ENCODE data around the gene ZNF8.
"Not testable (repeated sequence)": the region's sequence is repeated elsewhere in the genome, so short reads cannot be mapped to it uniquely, and the experiment has no call there.

The ZNF8 gene

DNA sequence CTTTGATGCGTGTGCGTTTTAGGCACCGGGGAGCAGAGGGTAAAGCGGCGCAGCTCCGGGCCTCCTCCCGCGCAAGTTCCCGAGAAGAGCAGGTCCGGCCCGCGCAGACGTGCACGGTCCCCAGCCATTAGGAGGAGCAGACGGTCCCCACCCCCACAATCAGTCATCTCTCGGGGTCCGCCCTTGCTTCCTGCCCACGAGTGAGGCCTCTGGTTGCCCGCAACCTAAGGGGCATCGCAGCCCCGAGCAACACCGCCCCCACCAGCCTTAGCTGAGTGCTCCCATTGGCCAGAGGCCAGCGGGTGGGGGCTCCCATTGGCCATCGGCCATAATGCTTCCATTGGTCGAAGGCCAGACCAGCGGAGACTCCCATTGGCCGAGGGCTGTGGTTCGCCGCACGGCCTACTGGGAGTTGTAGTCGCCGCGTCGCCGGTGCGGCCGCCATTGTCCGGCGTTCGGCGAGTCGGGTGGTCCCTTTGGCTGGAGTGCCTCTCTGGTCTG is at the start of gene ZNF8:
ZNF8 (plus strand) TSS at position 415 of the 501 bp plus-strand sequence. CDS start 127 bp downstream, outside the sequence.
- peak; percentile 97 for ATAC-seq
- Mint-ChIP-seq H3K9me3 (peaks cover 10% of the 10 kb centered on the region), H3K27ac (peak within 1 kb of the TSS; percentile 94), H3K4me3 (peak within 1 kb of the TSS; percentile 91), H3K4me1 (peaks cover 34% of the 10 kb centered on the region), H3K36me3 (peaks cover 71% of the 10 kb centered on the region)
- peak; percentile 87 to 98 for DNase-seq (ENCODE audit: low spot score in 2 of 2)

DNA sequence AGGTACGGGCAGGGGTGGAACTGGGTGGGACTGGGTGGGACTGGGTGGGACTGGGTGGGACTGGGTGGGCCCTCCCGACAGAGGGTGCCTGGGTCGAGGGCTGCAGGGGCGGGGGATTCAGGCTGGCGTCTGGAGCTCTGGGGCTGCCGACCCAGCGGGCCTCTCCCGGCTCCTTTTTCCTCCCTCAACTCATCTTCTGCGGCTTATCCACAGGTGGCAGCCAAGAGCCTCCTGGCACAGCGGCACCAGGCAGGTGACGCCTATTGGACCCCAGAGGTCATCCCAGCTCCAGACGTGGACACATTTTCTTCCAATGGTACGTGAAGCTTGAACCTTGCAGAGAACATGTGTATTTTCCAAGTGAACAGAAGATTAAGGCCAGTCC is 49.5 kb upstream of the ZNF8 start:
- ATAC-seq, result peak; percentile 3
- H3K4me3 Mint-ChIP-seq, result peak overlapping the region; percentile 93
- peaks cover 21% of the 10 kb centered on the region for H3K9me3 Mint-ChIP-seq
- H3K4me1 Mint-ChIP-seq, result peaks cover 25% of the 10 kb centered on the region
- peak overlapping the region; percentile 93 for H3K27ac Mint-ChIP-seq
- H3K36me3 Mint-ChIP-seq, result peaks cover 60% of the 10 kb centered on the region
- DNase-seq (ENCODE audit: low spot score in 2 of 2), result no peak

GRCh38 chr19:58237324-58237723 is 41.4 kb upstream of the ZNF8 start:
- Mint-ChIP-seq H3K9me3 (peaks cover 16% of the 10 kb centered on the region), H3K27ac (no peak overlapping the region), H3K4me1 (peaks cover 7% of the 10 kb centered on the region), H3K36me3 (peaks cover 100% of the 10 kb centered on the region), H3K4me3 (no peak overlapping the region)
- ATAC-seq (no peak), DNase-seq (ENCODE audit: low spot score in 2 of 2) (no peak)

DNA sequence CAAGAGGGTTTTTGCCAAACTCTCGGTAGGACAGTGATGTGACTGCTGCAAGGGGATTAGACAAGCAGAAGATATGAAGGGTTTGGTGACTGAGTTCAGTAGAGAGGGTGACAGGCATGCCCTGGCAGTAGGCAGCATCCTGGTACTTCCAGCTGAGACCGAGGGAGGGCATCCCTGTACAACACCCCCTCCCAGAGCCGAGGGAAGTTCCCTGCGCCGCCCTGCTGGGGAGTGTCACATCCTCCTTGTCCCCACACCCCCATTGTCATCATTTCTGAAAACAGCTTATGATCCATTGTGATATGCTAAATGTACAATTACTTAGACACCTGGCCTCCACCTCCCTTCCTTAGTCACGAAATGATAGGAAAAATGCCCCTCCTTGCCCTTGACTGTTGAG is 35.4 kb upstream of the ZNF8 start:
- Mint-ChIP-seq H3K4me1 (no peaks in the 10 kb centered on the region), H3K4me3 (no peak overlapping the region), H3K27ac (no peak overlapping the region), H3K9me3 (peaks cover 14% of the 10 kb centered on the region), H3K36me3 (peaks cover 100% of the 10 kb centered on the region)
- ATAC-seq (no peak), DNase-seq (ENCODE audit: low spot score in 2 of 2) (no peak)

DNA sequence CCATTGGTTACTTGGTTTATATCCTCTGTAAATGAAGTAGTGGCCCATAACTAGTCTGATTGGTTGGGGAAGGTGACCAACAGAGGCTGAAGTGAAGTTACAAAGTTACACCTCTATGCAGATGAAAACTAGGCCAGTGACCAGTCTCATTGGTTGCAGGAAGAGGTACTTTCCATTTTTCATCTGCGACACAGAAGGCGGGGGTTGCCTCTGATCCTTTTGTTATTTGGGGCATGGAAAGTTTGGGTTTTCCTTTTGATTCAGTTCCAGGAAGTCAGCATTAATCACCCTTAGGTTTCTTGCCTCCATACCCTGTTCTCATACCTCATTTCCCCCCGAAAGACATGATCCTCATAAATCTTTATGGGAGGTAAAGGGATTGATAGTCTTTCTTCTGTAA is 29.9 kb upstream of the ZNF8 start:
- DNase-seq (ENCODE audit: low spot score in 2 of 2) (no peak), ATAC-seq (no peak)
- Mint-ChIP-seq H3K36me3 (peaks cover 97% of the 10 kb centered on the region), H3K4me3 (no peak overlapping the region), H3K27ac (no peak overlapping the region), H3K4me1 (no peaks in the 10 kb centered on the region), H3K9me3 (peaks cover 13% of the 10 kb centered on the region)

DNA sequence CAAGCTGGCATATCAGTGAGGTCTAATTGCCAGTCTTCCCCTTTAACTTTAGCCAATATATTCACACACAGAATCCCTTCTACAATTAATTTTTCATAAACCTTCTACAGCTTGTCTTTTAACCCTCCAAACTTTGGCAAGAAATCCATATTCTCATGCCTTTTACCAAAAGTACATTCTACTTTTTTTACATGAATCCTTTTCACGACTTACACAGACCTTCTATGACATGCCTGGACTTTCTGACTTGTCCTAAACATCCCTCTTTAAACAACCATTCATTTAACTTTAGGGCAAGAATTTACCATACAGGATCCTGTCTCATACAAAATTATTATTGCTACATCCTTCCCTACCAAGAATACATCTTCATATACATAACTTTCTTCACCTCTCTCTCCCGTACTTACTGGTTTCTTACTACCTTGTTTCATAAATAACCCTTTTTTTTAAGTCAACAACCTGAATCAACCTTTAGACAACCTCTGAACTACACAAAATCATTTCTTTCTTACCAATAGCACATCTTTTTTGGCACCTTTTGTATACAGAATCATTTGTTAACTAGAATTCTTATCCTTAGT is 26.6 kb upstream of the ZNF8 start:
- peaks cover 96% of the 10 kb centered on the region for H3K36me3 Mint-ChIP-seq
- peaks cover 18% of the 10 kb centered on the region for H3K9me3 Mint-ChIP-seq
- no peak for ATAC-seq
- DNase-seq (ENCODE audit: low spot score in 2 of 2), result no peak
- no peak overlapping the region for H3K27ac Mint-ChIP-seq
- no peaks in the 10 kb centered on the region for H3K4me1 Mint-ChIP-seq
- no peak overlapping the region for H3K4me3 Mint-ChIP-seq

GRCh38 chr19:58258259-58258658 is 20.5 kb upstream of the ZNF8 start:
- Mint-ChIP-seq H3K36me3 (peaks cover 98% of the 10 kb centered on the region), H3K9me3 (peaks cover 41% of the 10 kb centered on the region)
- not testable (repeated sequence) for ATAC-seq; H3K4me1 Mint-ChIP-seq; DNase-seq (ENCODE audit: low spot score in 2 of 2); H3K27ac Mint-ChIP-seq; H3K4me3 Mint-ChIP-seq

DNA sequence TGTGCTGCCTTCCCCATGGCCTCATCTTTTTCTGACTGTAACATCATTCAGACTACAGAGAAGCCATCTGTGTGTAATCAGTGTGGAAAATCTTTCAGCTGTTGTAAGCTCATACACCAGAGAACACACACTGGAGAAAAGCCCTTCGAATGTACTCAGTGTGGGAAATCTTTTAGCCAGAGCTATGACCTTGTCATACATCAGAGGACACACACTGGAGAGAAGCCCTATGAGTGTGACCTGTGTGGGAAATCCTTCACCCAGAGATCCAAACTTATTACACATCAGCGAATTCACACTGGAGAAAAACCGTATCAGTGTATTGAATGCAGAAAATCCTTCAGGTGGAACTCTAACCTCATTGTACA is 17.2 kb upstream of the ZNF8 start:
- peaks cover 5% of the 10 kb centered on the region for H3K4me1 Mint-ChIP-seq
- no peak overlapping the region for H3K27ac Mint-ChIP-seq
- no peak overlapping the region for H3K4me3 Mint-ChIP-seq
- H3K36me3 Mint-ChIP-seq, result peaks cover 97% of the 10 kb centered on the region
- no peak for DNase-seq (ENCODE audit: low spot score in 2 of 2)
- no peak for ATAC-seq
- H3K9me3 Mint-ChIP-seq, result peaks cover 30% of the 10 kb centered on the region

DNA sequence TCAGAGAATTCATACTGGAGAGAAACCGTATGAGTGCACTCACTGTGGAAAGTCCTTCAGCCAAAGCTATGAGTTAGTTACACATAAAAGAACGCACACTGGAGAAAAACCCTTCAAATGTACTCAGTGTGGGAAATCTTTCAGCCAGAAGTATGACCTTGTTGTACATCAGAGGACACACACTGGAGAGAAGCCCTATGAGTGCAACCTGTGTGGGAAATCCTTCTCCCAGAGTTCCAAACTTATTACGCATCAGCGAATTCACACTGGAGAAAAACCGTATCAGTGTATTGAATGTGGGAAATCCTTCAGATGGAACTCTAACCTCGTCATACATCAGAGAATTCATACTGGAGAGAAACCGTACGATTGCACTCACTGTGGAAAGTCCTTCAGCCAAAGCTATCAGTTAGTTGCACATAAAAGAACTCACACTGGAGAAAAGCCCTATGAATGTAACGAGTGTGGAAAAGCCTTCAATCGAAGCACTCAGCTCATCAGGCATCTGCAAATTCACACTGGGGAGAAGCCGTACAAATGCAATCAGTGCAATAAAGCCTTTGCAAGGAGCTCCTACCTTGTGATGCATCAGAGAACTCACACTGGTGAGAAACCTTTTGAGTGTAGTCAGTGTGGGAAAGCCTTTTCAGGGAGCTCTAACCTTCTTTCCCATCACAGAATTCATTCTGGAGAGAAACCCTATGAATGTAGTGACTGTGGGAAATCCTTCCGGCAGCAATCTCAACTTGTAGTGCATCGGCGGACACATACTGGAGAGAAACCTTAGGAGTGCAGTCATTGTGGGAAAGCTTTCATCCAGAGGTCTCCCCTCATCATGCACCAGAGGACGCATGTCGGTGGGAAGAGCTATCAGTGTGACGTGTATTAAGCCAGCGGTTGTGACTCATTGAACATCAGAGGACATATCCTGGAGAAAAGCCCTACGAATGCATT is 16.5 kb upstream of the ZNF8 start:
- Mint-ChIP-seq H3K4me1 (peaks cover 5% of the 10 kb centered on the region), H3K9me3 (peaks cover 30% of the 10 kb centered on the region), H3K27ac (peak overlapping the region; percentile 14), H3K36me3 (peaks cover 97% of the 10 kb centered on the region), H3K4me3 (no peak overlapping the region)
- no peak for DNase-seq (ENCODE audit: low spot score in 2 of 2)
- no peak for ATAC-seq

- H3K4me1 Mint-ChIP-seq, result peaks cover 2% of the 10 kb centered on the region
- no peak overlapping the region for H3K4me3 Mint-ChIP-seq
- ATAC-seq, result no peak
- DNase-seq (ENCODE audit: low spot score in 2 of 2), result no peak
- H3K36me3 Mint-ChIP-seq, result peaks cover 96% of the 10 kb centered on the region
- peaks cover 23% of the 10 kb centered on the region for H3K9me3 Mint-ChIP-seq
- H3K27ac Mint-ChIP-seq, result peak overlapping the region; percentile 14
Measured at GRCh38 chr19:58262922-58263296, 15.8 kb upstream of the ZNF8 start.

DNA sequence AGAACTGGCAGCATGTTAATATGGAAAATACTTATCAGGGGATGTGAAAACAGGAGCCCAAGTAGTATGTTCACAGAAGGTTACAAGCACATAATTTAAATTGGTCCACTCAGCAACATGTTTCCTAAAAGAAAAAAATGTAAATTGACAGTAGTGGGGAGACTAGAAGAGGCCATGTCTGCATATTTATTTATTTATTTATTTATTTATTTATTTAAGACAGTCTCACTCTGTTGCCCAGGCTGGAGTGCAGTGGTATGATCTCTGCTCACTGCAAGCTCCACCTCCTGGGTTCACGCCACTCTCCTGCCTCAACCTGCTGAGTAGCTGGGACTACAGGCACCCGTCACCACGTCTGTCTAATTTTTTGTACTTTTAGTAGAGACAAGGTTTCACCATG is 13.7 kb upstream of the ZNF8 start:
- no peak overlapping the region for H3K27ac Mint-ChIP-seq
- peaks cover 84% of the 10 kb centered on the region for H3K36me3 Mint-ChIP-seq
- DNase-seq (ENCODE audit: low spot score in 2 of 2) (no peak), ATAC-seq (no peak)
- no peak overlapping the region for H3K4me3 Mint-ChIP-seq
- no peaks in the 10 kb centered on the region for H3K4me1 Mint-ChIP-seq
- H3K9me3 Mint-ChIP-seq, result peaks cover 16% of the 10 kb centered on the region

DNA sequence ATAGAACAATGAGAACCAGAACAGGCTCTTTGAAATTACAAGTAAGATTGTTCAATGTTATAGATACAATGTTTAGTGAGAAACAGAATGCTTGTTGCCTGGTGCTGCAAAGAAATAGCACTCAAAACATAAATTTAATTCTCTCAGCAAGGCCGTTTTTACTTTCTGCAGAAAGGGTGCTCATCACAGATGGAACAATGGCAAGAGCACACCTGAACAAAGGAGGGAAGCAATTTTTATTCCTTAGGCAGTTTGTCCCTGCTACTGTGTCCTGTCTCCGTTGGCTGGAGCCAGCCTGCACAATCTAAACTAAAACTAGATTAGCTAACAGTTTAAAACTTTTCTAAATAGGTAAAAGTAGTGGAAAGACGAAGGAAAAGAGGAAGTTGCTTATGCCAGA is 10.4 kb upstream of the ZNF8 start:
- no peak for ATAC-seq

GRCh38 chr19:58274771-58275201 is 4.0 kb upstream of the ZNF8 start:
- DNase-seq (ENCODE audit: low spot score in 2 of 2) (no peak), ATAC-seq (no peak)
- Mint-ChIP-seq H3K4me1 (peaks cover 14% of the 10 kb centered on the region), H3K27ac (no peak overlapping the region), H3K4me3 (no peak overlapping the region), H3K9me3 (peaks cover 10% of the 10 kb centered on the region), H3K36me3 (peaks cover 89% of the 10 kb centered on the region)

More for the DNA sequence above, 10.4 kb upstream of the ZNF8 start:
- no peaks in the 10 kb centered on the region for H3K4me1 Mint-ChIP-seq
- H3K4me3 Mint-ChIP-seq, result no peak overlapping the region
- H3K36me3 Mint-ChIP-seq, result peaks cover 84% of the 10 kb centered on the region
- no peak overlapping the region for H3K27ac Mint-ChIP-seq
- peaks cover 5% of the 10 kb centered on the region for H3K9me3 Mint-ChIP-seq
- no peak for DNase-seq (ENCODE audit: low spot score in 2 of 2)

DNA sequence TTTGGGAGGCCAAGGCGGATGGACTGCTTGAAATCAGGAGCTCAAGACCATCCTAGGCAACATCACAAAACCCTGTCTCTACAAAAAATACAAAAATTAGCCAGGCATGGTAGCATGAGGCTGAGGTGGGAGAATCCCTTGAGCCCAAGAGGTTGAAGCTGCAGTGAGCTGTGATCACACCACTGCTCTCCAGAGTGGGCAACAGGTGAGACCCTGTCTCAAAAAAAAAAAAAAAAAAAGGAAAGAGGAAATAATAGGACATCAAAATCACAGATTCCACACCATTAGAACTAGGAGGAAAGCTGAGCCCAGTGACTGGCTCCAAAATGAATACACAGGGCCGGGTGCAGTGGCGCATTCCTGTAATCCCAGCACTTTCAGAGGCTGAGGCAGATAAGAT is 3.2 kb upstream of the ZNF8 start:
- ATAC-seq, result no peak
- Mint-ChIP-seq H3K9me3 (peaks cover 10% of the 10 kb centered on the region), H3K4me1 (peaks cover 22% of the 10 kb centered on the region), H3K36me3 (peaks cover 81% of the 10 kb centered on the region), H3K27ac (no peak overlapping the region), H3K4me3 (no peak overlapping the region)
- DNase-seq (ENCODE audit: low spot score in 2 of 2), result no peak

- no peak for DNase-seq (ENCODE audit: low spot score in 2 of 2)
- Mint-ChIP-seq H3K27ac (no peak overlapping the region), H3K4me1 (peaks cover 34% of the 10 kb centered on the region), H3K36me3 (peaks cover 76% of the 10 kb centered on the region), H3K9me3 (peaks cover 10% of the 10 kb centered on the region), H3K4me3 (peak overlapping the region; percentile 91)
- ATAC-seq, result no peak
Measured at GRCh38 chr19:58277197-58277596, 1.6 kb upstream of the ZNF8 start.
